GM18873 (cell line): ENCODE data around the gene IDNK.

ENCODE experiments used
- ATAC-seq: cut with Tn5 transposase; IDR thresholded peaks from one replicate; pipeline ENCODE4 v1.9.1; 2021; ENCODE audit warnings: mild to moderate bottlenecking, moderate library complexity, moderate number of reproducible peaks; ENCODE audit not compliant: unreplicated experiment, low FRiP score

Gene IDNK

GRCh38 chr9:83681490-83681889 is 58.5 kb downstream of the IDNK start:
- ATAC-seq: no peak

GRCh38 chr9:83688921-83689320 is 66.0 kb downstream of the IDNK start:
- no peak for ATAC-seq

DNA sequence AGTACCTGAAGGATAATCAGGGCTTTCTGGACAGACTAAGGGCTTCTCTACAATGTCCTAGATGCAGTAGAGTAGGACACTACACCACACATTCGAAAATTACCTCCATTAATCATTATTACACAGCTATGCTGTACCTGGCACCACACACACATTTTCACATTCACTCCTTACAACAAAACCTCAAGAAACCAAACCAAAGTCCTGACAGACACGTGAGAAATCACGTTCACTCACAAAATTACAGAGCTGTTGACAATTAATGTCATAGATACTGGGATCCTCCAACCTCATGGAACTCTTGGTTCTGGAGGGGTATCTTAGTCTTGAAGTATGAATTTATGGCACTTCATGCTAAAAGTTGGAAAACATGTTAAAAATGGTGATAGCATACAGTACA is 68.5 kb downstream of the IDNK start:
- no peak for ATAC-seq
